DMS153 (cell line): ENCODE data around the gene RASA3.
A peak's percentile ranks its signal among the peaks of the same experiment; 100 is the strongest.

Experiments used
- DNase-seq: peaks from one replicate; lab custom pipeline; 2025; lab: John Stamatoyannopoulos, UW

RASA3 gene

DNA sequence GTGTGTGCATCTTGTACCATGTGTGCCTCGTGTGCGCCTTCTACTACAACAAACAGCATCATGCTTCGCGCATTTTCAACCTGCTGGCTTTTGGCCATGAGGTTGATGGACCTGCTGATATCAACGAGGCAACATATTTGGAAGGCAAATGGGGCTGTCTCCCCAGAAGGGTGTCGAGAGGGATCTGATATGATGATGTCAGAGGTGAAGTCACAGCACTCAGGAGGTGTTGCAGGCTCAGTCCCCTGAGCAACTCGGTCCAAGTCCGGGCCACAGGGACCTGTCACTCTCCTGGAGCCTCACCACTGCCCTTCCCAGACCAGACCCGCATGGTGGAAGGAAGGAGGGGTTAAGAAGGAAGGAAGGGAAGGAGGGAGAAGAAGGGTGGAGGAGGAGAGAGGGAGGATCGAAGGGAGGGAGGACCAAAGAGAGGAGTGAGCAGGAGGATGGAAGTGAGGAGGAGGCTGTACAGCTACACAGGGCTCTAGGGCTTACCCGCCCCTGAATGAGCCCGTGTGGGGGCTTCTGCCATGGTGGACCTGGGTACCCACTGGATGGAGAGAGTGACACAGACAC lies 151.8 kb downstream of the RASA3 start:
- no peak for DNase-seq

DNA sequence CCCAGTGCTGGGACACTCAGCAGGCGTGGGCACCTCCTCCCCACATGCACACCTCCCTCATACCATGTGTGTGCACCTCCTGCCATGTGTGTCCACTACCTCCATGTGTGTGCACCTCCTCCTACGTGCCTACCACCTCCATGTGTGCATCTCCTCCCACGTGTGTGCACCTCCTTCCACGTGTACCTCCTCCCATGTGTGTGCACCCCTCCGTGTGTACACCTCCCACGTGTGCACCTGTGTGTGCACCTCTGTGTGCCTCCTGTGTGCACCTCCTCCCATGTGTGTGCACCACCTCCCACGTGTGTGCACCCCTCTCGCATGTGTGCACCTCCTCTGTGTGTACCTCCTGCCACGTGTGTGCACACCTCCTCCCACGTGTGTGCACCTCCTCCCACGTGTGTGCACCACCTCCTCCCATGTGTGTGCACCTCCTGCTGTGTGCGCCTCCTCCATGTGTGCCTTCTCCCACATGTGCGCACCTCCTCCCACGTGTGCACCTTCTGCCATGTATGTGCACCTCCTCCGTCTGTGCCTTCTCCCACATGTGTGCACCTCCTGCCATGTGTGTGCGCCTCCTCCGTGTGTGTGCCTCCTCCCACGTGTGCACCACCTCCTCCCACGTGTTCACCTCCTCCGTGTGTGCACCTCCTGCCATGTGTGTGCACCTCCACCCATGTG lies 152.5 kb downstream of the RASA3 start:
- DNase-seq, result no peak

DNA sequence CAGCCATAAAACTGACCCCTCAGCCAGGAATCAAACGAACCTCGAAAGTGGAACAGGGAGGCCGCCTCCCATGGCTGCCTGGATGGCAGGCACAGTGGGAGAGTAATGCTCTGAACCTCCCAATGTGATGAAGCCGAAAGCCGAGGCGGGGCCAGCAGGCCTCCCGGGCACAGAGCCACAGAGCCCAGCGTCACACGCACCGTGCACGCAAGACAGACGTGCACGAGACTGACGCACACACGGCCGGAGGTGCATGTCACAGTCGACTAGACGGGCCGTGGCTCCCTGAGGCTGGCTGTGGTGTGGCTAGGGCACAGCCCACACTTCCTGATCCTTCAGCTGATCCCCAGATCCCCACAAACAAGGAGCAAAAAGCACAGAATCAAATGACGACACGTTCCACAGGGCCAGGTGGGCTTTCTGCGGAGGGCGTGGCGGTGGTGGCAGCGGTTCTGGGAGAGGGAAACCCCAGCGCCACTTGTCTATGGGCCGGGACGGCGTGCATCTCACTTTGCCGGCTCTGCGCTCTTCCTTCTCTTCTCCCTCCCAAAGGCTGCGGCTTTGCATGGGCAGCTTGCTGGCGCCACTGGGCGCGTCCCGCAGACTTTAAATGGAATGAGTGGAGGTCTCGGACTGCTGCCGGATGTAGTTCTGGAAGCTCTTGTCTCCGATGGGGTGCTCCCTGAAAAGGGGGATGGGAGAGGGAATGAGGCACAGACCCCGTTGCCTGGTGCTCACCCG lies 153.5 kb downstream of the RASA3 start:
- peak; percentile 16 for DNase-seq

DNA sequence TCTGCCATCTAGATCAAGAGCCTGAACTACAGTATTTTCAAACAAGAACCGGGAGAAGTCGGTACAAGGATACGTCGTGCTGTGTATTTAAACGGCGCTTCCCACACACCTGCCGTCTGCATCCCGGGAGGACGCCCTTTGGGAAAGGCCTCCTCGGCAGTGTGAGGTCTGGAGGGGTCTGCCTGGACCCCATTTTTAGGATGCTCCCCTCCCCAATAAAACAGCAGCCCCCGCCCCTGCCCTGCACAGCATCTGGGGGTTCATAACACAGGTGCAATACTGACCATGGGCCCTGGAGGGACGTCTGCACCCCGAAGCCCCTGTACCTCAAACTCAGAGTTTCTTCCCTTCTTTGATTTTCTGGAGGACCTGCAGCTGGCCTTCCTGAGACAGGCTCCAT lies 154.4 kb downstream of the RASA3 start:
- DNase-seq, result no peak

DNA sequence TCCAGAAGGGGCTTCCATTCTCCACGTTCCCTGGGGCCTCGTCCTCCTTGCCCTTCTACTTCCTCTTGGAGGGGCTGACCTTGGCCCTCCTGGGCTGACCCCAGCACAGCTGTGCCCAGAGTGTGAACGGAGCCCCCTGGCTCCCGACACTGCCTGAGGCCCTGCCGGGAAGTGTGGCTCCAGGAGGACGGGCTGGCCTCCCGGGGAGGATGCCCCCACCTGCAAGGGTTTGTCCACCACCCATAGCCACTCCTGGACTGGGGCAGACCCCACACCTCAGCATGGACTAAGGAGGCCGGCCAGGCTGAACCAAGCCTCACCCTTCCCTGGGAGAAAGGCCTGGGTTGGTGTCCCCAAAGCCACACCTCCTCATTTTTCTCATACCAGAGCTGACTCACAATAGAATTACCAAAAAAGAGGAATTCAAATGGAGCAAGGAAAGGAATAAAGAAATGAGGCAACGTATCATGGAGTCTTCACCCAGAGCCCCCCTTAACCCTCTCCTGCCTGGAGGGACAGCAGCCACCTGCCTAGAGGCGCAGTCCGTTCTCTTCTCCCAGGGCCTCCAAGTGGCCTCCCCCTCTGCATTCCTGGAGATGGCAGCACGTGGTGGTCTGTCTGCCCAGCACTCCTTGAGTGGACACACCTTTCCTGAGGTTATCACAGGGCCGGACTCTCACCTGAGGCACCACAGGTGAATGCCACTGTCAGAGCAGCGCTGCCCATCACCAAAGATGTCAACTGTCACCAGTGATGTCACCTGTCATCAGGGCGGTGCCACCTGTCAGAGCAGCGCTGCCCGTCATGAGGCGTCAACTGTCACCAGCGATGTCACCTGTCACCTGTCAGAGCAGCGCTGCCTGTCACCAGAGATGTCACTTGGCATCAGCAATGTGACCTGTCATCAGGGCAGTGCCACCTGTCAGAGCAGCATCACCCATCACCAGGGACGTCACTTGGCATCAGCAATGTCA lies 155.4 kb downstream of the RASA3 start:
- DNase-seq, result no peak

DNA sequence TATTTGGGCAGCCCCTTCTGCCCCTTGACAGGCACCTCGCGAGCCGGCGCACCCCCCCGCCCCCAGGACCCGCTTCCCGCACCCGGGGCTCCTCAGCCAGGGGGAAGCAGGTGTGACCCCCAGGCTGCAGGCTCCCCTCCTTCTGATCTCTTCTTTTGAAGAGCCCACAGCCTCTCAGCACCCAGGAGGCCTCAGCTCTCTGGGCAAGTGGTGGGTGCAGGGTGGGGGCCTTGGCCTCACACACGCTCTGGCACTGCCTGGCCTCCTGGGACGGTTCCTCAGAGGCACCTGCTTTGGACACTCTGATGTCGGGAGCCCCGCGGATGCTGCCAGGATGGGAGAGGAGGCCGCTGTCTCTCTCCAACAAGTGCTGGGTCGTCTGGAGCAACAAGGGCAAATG lies 157.0 kb downstream of the RASA3 start:
- no peak for DNase-seq

DNA sequence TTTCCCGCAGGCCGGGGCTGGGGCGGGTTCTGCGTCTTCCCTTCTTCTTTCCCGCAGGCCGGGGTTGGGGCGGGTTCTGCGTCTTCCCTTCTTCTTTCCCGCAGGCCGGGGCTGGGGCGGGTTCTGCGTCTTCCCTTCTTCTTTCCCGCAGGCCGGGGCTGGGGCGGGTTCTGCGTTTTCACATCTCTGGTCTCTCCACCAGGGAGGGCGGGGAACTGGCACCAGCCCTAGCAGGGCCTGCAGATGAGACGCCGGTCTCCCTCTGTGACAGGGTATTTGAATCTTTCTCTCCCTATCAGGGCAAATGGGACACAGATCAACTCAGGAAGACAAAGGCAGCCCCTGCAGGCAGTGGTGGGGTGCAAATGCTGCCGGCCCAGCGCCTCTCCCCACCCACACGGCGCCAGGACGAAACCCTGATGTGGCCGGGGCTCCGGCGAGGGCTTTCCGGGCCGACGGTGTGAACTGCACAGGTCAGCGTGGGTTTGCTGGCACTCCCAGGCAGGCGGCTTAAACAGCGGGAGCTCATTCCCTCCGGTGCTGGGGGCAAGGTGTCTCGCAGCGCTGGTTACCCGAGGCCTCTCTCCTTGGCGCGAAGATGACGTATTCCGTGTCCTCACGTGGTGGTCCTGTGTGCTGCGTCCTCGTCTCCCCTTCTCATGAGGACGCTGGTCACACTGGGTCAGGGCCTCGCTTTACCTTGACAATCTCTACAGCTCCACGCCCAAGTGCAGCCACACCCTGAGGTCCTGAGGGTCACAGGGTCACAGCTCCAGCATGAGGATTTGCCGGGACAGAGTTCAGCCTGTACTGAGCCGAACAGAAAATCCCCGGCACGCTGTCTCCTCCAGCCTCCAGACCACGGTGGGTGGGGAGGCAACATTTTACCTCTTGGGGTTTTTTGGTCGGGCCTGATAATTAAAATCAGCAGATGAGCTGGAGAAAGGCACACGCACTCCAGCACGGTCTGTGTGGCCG lies 157.8 kb downstream of the RASA3 start:
- no peak for DNase-seq

DNA sequence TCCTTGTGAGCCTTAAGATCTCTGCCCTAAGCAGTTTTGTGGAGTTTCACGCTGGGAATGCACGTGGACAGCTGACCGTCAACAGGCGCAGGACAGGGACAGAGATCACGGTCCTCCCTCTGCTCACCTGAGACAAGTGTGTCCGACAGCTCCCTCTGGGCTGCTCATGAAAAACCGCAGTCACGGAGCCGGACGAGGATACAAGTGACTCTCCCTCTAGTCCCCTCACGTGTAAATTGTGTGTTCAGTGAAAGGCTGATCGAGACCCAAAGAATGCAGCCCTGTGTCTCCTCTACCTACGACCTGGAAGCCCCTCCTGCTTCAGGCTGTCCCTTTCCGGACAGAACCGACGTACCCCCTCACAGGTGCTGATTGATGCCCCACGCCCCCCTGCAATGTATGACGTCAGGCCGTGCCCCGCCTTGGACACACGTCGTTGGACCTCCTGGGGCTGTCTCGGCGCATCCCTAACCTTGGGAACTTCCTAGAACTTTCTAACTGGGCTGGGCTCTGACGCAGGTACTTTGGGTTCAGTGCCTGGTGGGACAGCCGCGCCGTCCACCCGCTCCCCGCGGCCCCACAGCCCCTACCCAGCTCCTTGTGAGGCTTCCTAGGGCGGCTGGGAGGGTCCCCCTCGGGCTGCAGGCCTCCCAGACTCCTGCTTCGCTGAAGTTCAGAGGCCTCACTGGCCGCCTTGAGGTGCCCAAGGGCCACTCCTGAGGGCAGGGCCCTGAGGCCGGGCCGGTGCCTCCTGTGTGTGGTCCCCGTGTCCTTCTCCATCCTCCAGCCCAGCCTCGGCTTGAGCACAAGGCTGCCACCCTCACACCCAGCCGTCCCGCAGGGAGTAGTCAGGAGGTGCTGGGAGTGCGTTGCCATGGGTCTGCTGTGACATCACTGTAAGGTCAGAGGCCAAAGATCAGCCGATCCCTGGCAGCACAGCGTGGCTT lies 158.9 kb downstream of the RASA3 start, which contains the start of gene C13orf46:
C13orf46 (minus strand) TSS at position 859 of the 947 bp plus-strand sequence; CDS start at position 780, 79 bp downstream.
- DNase-seq, result no peak

DNA sequence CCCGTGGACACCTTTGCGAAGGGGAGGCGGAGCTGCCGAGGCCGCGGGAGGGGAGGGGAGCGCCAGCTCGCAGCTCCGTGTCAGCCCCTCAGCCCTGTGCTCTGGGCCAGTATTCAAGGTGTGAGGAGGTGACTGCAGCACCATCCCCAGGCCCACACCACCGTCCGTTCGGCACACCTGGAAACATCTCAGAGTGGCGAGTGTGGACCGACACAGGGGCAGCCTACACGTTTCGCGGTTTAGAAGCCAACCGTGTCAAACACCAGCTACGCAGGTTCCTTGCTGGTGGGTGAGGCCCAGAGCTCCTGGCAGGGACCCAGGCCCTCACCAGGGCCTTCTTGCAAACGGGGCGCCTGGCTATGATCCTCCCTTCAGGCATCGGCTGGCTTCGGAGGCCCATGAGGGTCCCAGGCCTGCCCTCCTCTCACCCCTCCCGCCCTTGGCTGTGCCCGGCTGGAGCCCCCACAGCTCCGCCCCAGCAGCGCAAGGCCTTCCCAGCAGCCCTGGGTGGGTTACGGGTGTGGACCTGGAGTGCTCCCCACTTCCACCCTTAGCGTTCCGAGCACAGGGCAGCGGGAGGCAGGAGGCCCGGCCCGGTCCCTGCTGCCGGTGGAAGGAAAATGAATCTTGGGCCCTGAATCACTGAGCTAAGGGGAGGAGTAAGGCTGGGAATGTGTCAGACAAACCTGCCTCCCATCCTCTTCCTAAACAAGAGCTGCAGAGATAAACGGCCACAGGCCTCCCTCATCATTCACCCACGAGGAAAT lies 159.8 kb downstream of the RASA3 start:
- no peak for DNase-seq

DNA sequence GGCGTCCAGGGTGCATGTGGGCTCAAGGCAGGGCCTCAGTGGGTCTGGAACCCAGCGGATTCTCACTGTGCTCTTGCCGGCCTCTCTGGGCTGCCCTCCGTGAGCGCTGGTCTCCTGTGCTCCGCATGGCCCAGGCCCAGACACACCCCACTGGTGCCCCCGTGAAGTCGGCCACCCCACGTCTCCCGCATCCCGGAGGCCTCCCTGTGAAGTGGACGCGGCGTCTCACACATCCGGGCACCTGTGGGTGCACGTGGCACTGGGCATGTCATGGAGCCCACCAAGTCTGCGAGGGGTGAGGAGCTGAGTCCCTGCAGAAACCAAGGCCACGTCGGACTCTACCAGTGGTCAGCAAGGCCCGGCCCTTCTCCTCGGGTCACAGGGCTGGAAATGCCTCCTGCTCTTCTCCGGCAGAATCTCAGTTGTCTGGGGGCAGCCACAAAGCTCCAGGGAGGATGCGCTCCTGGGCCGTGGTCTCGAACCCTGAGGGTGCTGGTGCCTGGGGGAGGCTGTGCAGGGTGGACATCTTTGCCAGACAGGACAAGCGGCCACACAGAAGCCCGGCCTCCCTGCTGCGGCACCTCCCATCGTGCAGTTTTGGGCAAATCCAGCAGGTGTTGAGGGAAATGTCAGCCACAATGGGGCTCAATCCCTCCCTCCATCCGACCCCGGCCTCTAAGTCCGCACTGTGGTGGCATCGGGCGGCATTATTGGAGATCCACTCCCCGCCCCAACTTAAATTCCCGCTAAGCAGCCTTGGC lies 160.8 kb downstream of the RASA3 start:
- DNase-seq, result no peak

DNA sequence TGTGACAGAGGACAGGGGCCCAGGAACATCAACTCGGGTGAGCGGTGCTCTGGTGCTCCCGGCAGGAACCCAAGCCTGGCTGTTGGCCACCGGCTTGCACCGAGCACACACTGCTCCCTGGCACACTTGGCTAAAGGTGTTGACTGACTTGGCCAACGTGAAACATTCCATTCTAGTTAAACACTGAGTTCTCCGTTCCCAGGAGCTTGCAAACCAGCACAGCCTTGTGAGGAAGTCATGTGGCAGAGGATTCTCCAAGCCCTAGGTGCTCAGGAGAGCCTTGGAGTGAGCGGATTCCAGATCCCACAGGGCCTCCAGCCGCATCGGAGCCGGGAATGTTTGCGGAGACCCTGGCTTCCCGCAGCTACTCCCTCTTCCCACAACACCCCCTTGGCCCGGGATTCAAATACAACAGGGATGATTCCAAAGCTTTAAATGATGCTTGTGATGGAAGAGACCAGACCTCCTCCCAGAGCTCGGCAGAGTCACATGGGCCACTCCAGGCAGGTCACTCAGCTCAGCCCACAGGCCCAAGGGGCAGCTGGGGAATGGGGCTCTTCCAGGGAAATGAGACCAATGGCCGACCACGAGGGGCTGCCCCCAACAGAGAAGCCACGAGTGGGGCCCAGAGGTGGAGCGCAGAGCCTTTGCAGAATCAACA lies 161.5 kb downstream of the RASA3 start:
- DNase-seq, result no peak

DNA sequence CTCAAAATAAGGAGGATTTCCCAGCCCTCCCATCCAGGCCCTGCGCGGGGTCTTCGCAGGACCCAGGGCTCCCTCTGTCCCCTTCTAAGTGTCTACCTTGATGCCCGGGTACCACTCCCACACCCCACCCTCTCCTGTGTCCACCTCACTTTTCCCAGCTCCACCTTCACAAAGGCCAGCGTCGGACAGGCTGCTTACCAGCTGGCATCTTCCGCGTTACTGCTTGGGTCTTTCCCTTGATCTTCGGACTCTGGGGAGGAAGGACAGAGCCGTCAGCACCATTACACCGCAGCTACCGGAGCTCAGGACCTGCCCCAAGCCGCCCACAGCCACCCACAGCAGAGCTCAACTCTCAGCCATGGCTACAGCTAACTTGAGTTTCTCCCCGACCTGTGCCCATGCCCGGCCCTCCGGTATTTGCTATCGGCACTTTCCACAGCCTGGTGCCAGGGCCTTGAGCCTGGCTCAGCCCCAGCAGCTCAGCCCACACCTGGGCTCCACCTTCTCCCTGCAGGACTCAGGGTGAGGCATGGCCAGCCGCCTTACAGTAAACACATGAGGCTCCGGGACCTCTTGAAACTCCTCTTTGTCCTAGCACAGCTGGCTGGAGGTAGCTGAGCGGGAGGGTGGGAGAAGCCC lies 162.3 kb downstream of the RASA3 start:
- DNase-seq, result no peak

DNA sequence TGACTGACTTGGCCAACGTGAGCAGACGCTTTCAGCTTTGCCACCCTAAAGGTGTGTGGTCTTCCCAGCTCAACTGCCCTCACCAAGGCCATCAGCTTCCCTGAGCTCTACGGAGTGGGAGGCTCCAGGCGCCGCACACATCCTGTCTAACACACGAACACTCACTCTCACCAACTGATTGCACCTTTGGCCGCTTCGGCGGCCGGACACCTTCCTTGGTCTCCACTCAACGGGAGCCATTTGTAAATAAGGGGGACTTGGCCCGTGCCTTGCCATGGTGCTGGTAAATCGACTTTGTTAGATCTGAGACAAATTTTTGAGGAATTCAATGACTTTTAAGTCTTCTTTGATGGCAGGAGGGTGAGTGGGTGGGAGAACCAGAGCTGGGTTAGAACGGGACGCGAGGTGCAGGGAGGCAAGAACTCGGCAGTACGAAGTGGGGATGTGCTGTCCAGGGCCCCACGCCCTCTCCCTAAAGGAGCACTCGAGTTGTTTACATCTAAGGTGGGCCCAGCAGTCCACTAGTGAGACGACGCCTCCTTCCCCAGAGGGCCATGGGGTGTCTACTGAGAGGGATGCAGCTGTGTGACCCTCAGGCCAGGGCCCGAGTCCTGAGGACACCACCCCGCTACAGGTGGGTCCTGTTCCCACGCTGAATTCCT lies 163.0 kb downstream of the RASA3 start:
- no peak for DNase-seq

DNA sequence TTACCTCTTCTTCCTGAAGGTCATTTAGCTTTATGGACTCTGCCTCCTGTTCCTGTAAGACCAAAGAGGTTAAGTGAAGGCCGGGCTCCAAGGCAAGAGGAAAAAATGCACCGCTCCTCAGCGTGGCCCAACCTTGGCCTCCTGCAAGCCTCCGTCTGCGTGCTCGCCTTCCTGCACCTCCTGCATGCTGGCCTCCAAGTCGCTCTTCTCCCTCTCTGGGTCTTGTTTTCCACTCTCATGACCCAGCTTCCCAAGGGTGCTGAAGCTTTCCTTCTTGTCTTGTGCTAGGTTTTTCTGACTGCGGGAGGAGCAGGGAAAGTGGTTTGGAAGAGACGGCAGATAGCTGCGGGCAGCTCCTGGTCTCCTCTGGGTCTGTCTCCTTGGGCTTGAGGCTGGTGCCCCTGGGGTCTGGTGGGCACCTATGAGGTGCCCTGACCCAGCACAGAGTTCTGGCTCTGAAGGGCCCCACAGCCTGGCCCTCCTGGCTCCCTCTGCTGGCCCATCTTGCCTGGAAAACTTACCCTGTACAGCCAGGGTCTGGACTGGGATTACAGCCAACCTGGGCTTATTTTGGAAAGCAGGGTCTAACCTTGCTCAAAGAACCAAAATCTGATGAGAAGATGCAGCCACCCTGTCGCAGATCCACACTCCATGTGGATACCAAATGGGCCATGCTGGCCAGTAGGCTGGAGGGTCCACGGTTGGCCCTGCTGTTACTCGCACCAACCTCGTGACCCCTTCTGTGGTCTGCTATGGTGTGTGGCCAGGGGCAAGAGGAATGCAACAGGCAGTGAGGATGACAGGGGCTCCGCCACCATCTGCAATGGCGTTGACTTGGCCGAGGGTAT lies 163.7 kb downstream of the RASA3 start:
- DNase-seq, result no peak

DNA sequence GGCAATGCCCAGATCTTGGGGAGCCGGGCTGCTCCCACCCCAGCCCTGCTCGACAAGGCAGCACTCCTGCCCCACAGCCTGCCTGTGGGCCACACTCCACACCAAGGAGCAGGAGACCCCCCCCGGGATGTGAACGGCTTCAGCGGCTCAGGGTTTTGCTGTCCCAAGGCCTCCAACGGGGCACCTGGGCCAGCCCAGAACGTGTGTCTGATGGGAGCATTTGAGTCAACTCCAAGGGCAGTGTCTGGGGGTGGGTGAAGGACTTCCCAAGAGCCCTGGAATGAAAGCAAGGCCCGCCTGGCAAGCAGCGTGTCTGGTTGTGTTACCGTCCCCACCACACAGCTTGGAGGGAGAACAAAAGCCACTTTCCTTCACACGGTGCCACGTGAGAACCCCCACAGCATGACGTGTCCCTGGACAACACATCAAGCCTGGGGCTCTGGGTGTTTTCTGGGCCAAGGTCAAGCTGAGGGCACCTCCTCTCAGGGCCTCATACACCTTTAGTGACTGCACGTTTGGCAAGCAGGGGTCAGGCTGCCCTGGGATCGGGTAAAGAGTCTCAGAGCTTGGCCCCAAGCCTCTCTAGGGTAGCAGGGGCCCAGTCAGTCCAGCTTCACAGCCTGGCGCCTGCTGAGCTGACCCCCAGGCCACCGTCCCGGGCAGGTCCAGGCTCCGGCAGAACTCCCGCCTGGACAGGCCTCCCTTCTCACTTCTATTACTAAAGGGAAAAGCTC lies 164.5 kb downstream of the RASA3 start:
- DNase-seq, result no peak
